ENCODE results near the gene AGPS. TPM values are rescaled to one million over a fixed set of nuclear protein-coding genes. Genes with fewer than 3 reads are reported as not detected.
"Not testable (repeated sequence)": the region's sequence is repeated elsewhere in the genome, so short reads cannot be mapped to it uniquely, and the experiment has no call there.

Gene AGPS
- total and polyA plus RNA-seq, 7 experiments from 2014 or later: 11.8 to 60.4 (median 21.8) TPM

GRCh38 chr2:177431111-177431725, 38.6 kb downstream of the AGPS start:
- H3K9me3 ChIP-seq (ENCODE audit: control insufficient read depth in 2 of 3, low read length in 3 of 3): peaks cover 0 to 44% (median 0%) of the 10 kb centered on the region in 3 experiments
- CTCF ChIA-PET; H3K27ac ChIP-seq (ENCODE audit: low read depth, low read length); H3K4me3 ChIP-seq (ENCODE audit: low read length); intact Hi-C loops (cut with micrococcal nuclease); DNase-seq; H3K4me3 Mint-ChIP-seq; H3K4me1 ChIP-seq (ENCODE audit: control insufficient read depth in 2 of 2, insufficient read depth in 2 of 2, low read length in 2 of 2); H3K27ac Mint-ChIP-seq; H3K27me3 Mint-ChIP-seq; ATAC-seq; POLR2A ChIA-PET; H3K27me3 ChIP-seq (ENCODE audit: control insufficient read depth in 2 of 2, insufficient read depth in 2 of 2, low read length in 2 of 2): not testable (repeated sequence)
- Mint-ChIP-seq H3K4me1 (peaks cover 1 to 17% (median 12%) of the 10 kb centered on the region in 7 donors), H3K9me3 (peaks cover 20 to 72% (median 50%) of the 10 kb centered on the region in 11 donors), H3K36me3 (peaks cover 50 to 81% (median 76%) of the 10 kb centered on the region in 5 donors)
- H3K36me3 ChIP-seq (ENCODE audit: control insufficient read depth in 2 of 3, insufficient read depth in 3 of 3, low read length in 3 of 3): peaks cover 0 to 18% (median 0%) of the 10 kb centered on the region in 3 experiments

GRCh38 chr2:177432703-177433102, 40.1 kb downstream of the AGPS start:
- H3K27ac Mint-ChIP-seq: no peak overlapping the region
- Histone ChIP-seq H3K4me3 (ENCODE audit: low read length) (no peak overlapping the region), H3K27ac (ENCODE audit: low read depth, low read length) (no peak overlapping the region), H3K9me3 (ENCODE audit: control insufficient read depth in 2 of 3, low read length in 3 of 3) (peaks cover 0 to 35% (median 0%) of the 10 kb centered on the region in 3 experiments), H3K27me3 (ENCODE audit: control insufficient read depth in 2 of 2, insufficient read depth in 2 of 2, low read length in 2 of 2) (no peaks in the 10 kb centered on the region), H3K36me3 (ENCODE audit: control insufficient read depth in 2 of 3, insufficient read depth in 3 of 3, low read length in 3 of 3) (peaks cover 0 to 18% (median 0%) of the 10 kb centered on the region in 3 experiments), H3K4me1 (ENCODE audit: control insufficient read depth in 2 of 2, insufficient read depth in 2 of 2, low read length in 2 of 2) (no peaks in the 10 kb centered on the region)
- POLR2A ChIA-PET: no interaction called here
- intact Hi-C loops (cut with micrococcal nuclease): no loop called here
- H3K4me1 Mint-ChIP-seq: peaks cover 0 to 13% (median 7%) of the 10 kb centered on the region in 7 donors
- no peaks in the 10 kb centered on the region for H3K27me3 Mint-ChIP-seq
- H3K36me3 Mint-ChIP-seq: peaks cover 39 to 79% (median 69%) of the 10 kb centered on the region in 5 donors
- DNase-seq (no peak), ATAC-seq (no peak)
- no peak overlapping the region for H3K4me3 Mint-ChIP-seq
- CTCF ChIA-PET: interaction anchor here (0.6 kb wide), 1 partner anchor 14 kb away, joined by 4 read pairs; no protein-coding TSS in a partner anchor
- peaks cover 11 to 57% (median 35%) of the 10 kb centered on the region in 11 donors for H3K9me3 Mint-ChIP-seq

- Histone ChIP-seq H3K36me3 (ENCODE audit: control insufficient read depth in 2 of 3, insufficient read depth in 3 of 3, low read length in 3 of 3) (peaks cover 0 to 18% (median 0%) of the 10 kb centered on the region in 3 experiments), H3K27me3 (ENCODE audit: control insufficient read depth in 2 of 2, insufficient read depth in 2 of 2, low read length in 2 of 2) (no peaks in the 10 kb centered on the region), H3K27ac (ENCODE audit: low read depth, low read length) (no peak overlapping the region), H3K9me3 (ENCODE audit: control insufficient read depth in 2 of 3, low read length in 3 of 3) (peaks cover 0 to 31% (median 0%) of the 10 kb centered on the region in 3 experiments), H3K4me3 (ENCODE audit: low read length) (no peak overlapping the region), H3K4me1 (ENCODE audit: control insufficient read depth in 2 of 2, insufficient read depth in 2 of 2, low read length in 2 of 2) (no peaks in the 10 kb centered on the region)
- Mint-ChIP-seq H3K4me1 (peaks cover 0 to 11% (median 6%) of the 10 kb centered on the region in 7 donors), H3K36me3 (peaks cover 34 to 74% (median 66%) of the 10 kb centered on the region in 5 donors), H3K27me3 (no peaks in the 10 kb centered on the region), H3K9me3 (peaks cover 8 to 50% (median 30%) of the 10 kb centered on the region in 11 donors), H3K27ac (no peak overlapping the region), H3K4me3 (no peak overlapping the region)
- CTCF ChIA-PET: interaction anchor here (0.5 kb wide), 1 partner anchor 16 kb away, joined by 3 read pairs; no protein-coding TSS in a partner anchor
- ATAC-seq: no peak
- intact Hi-C loops (cut with micrococcal nuclease): no loop called here
- DNase-seq: no peak
- POLR2A ChIA-PET: no interaction called here
Measured at GRCh38 chr2:177433402-177433801, 40.8 kb downstream of the AGPS start.

DNA sequence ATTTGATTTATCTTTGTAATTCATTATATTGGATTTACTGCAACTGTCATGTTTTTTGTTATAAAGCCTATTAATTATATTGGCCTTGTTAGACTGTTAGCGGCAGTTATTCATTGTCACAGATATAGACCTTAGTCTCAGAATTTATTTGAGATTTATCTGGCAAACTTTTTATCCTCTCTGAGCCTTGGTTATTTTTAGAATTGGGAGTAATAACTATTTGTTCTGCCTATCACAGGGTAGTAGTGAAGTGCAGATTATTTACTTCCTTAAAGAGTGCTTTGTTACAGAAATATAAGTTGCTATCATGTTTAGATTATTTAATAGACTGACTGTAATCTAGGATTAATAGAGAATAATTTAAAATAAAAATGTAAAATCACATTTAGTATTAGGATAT, 41.9 kb downstream of the AGPS start:
- CTCF ChIA-PET: no interaction called here
- peaks cover 24 to 73% (median 56%) of the 10 kb centered on the region in 5 donors for H3K36me3 Mint-ChIP-seq

DNA sequence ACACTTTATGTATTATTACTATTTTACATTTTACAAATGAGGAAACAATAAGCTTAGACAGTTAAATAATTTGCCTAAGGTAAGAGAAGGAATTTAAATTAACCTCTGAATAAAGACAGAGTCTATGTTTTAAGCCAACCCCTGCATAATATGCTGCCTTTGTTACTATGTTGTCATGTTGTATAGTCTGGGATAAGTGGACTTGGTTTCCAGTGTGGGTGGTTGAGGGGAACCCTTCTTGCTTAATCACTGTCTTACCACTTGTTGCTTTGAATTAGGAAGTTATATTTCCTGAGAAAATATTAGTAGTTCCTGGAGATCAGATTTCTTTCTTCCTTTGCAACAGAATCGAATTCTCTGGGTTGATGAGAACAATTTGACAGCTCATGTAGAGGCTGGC, 52.6 kb downstream of the AGPS start:
- DNase-seq: no peak
- peaks cover 14 to 58% (median 54%) of the 10 kb centered on the region in 5 donors for H3K36me3 Mint-ChIP-seq
- ATAC-seq: no peak
- Histone ChIP-seq H3K4me3 (ENCODE audit: low read length) (no peak overlapping the region), H3K27me3 (ENCODE audit: control insufficient read depth in 2 of 2, insufficient read depth in 2 of 2, low read length in 2 of 2) (no peaks in the 10 kb centered on the region), H3K36me3 (ENCODE audit: control insufficient read depth in 2 of 3, insufficient read depth in 3 of 3, low read length in 3 of 3) (peaks cover 0 to 19% (median 5%) of the 10 kb centered on the region in 3 experiments), H3K4me1 (ENCODE audit: control insufficient read depth in 2 of 2, insufficient read depth in 2 of 2, low read length in 2 of 2) (no peaks in the 10 kb centered on the region), H3K27ac (ENCODE audit: low read depth, low read length) (no peak overlapping the region), H3K9me3 (ENCODE audit: control insufficient read depth in 2 of 3, low read length in 3 of 3) (no peaks in the 10 kb centered on the region)
- H3K4me3 Mint-ChIP-seq: no peak overlapping the region
- peaks cover 0 to 3% (median 0%) of the 10 kb centered on the region in 7 donors for H3K4me1 Mint-ChIP-seq
- POLR2A ChIA-PET: no interaction called here
- CTCF ChIA-PET: interaction anchor here (0.6 kb wide), 1 partner anchor 301 kb away, joined by 3 read pairs; no protein-coding TSS in a partner anchor
- H3K27ac Mint-ChIP-seq: peak overlapping the region in 1 of 9 donors; percentile 22
- H3K27me3 Mint-ChIP-seq: no peaks in the 10 kb centered on the region
- peaks cover 0 to 2% (median 0%) of the 10 kb centered on the region in 11 donors for H3K9me3 Mint-ChIP-seq
- intact Hi-C loops (cut with micrococcal nuclease): no loop called here

More for the DNA sequence above, 41.9 kb downstream of the AGPS start:
- Histone ChIP-seq H3K4me3 (ENCODE audit: low read length) (no peak overlapping the region), H3K27ac (ENCODE audit: low read depth, low read length) (no peak overlapping the region), H3K4me1 (ENCODE audit: control insufficient read depth in 2 of 2, insufficient read depth in 2 of 2, low read length in 2 of 2) (no peaks in the 10 kb centered on the region), H3K9me3 (ENCODE audit: control insufficient read depth in 2 of 3, low read length in 3 of 3) (peaks cover 0 to 31% (median 0%) of the 10 kb centered on the region in 3 experiments), H3K36me3 (ENCODE audit: control insufficient read depth in 2 of 3, insufficient read depth in 3 of 3, low read length in 3 of 3) (peaks cover 0 to 12% (median 0%) of the 10 kb centered on the region in 3 experiments), H3K27me3 (ENCODE audit: control insufficient read depth in 2 of 2, insufficient read depth in 2 of 2, low read length in 2 of 2) (no peaks in the 10 kb centered on the region)
- intact Hi-C loops (cut with micrococcal nuclease): no loop called here
- no peak for DNase-seq
- Mint-ChIP-seq H3K27ac (no peak overlapping the region), H3K27me3 (no peaks in the 10 kb centered on the region), H3K4me3 (no peak overlapping the region), H3K4me1 (peaks cover 0 to 4% (median 0%) of the 10 kb centered on the region in 7 donors), H3K9me3 (peaks cover 4 to 40% (median 23%) of the 10 kb centered on the region in 11 donors)
- POLR2A ChIA-PET: no interaction called here
- no peak for ATAC-seq

- Mint-ChIP-seq H3K27me3 (no peaks in the 10 kb centered on the region), H3K36me3 (peaks cover 14 to 63% (median 56%) of the 10 kb centered on the region in 5 donors), H3K4me3 (no peak overlapping the region), H3K4me1 (peaks cover 0 to 7% (median 0%) of the 10 kb centered on the region in 7 donors), H3K27ac (no peak overlapping the region), H3K9me3 (peaks cover 0 to 2% (median 0%) of the 10 kb centered on the region in 11 donors)
- ChIA-PET CTCF (no interaction called here), POLR2A (no interaction called here)
- Histone ChIP-seq H3K9me3 (ENCODE audit: control insufficient read depth in 2 of 3, low read length in 3 of 3) (no peaks in the 10 kb centered on the region), H3K27me3 (ENCODE audit: control insufficient read depth in 2 of 2, insufficient read depth in 2 of 2, low read length in 2 of 2) (no peaks in the 10 kb centered on the region), H3K4me3 (ENCODE audit: low read length) (no peak overlapping the region), H3K4me1 (ENCODE audit: control insufficient read depth in 2 of 2, insufficient read depth in 2 of 2, low read length in 2 of 2) (no peaks in the 10 kb centered on the region), H3K36me3 (ENCODE audit: control insufficient read depth in 2 of 3, insufficient read depth in 3 of 3, low read length in 3 of 3) (peaks cover 0 to 16% (median 0%) of the 10 kb centered on the region in 3 experiments), H3K27ac (ENCODE audit: low read depth, low read length) (no peak overlapping the region)
- DNase-seq: no peak
- intact Hi-C loops (cut with micrococcal nuclease): no loop called here
- no peak for ATAC-seq
Measured at GRCh38 chr2:177448031-177448430, 55.5 kb downstream of the AGPS start.

Data from naive thymus-derived CD4-positive, alpha-beta T cell (primary cell).